IMR-90 (cell line): Measurements from ENCODE around the gene TUBGCP6. TPM values are rescaled to one million over a fixed set of nuclear protein-coding genes. Genes with fewer than 3 reads are reported as not detected.

Source experiments
- ATAC-seq: fragments of 200-7000 bp; cut with Tn5 transposase; 2 replicates; pipeline ENCODE4 v1.9.1; 2020; ENCODE audit warnings: low read depth, mild to moderate bottlenecking, moderate library complexity
- BruUV-seq: library from RNA; stranded (reverse); fragments of 400-500 nt; replicated peaks from 2 replicates; lab custom pipeline; 2021; lab: Mats Ljungman, UMichigan
- CTCF ChIA-PET: fragments of 300-600 bp; formaldehyde crosslinking; extraction: SDS; loops from one replicate; lab custom pipeline; 2021; ENCODE audit warnings: antibody characterized with exemption; lab: Yijun Ruan, JAX
- POLR2A ChIA-PET: fragments of 300-600 bp; sonication (Branson Sonifier 250); formaldehyde crosslinking; loops from one replicate; lab custom pipeline; 2022; ENCODE audit warnings: antibody characterized with exemption; ENCODE audit not compliant: unreplicated experiment; lab: Charles Lee
- DNase-seq: peaks from one replicate; pipeline ENCODE4 v3.0.0; 2013
- H2AFZ ChIP-seq: replicated peaks from 2 replicates; pipeline ENCODE3; 2013; ENCODE audit warnings: low read length, mild to moderate bottlenecking; ENCODE audit not compliant: poor library complexity
- H2AK5ac ChIP-seq: 2 replicates; pipeline ENCODE4 v1.6.1; 2013; ENCODE audit warnings: low read depth, low read length, inconsistent platforms
- H2AK9ac ChIP-seq: replicated peaks from 2 replicates; pipeline ENCODE3; 2013; ENCODE audit warnings: mild to moderate bottlenecking, low read depth, low read length, moderate library complexity; ENCODE audit not compliant: poor library complexity
- H2BK120ac ChIP-seq: 2 replicates; pipeline ENCODE4 v1.6.1; 2013; ENCODE audit warnings: low read depth, low read length, inconsistent platforms
- H2BK15ac ChIP-seq: 3 replicates; pipeline ENCODE4 v1.6.1; 2013; ENCODE audit warnings: low read depth, low read length, inconsistent platforms
- H2BK20ac ChIP-seq: 2 replicates; pipeline ENCODE4 v1.6.1; 2013; ENCODE audit warnings: low read depth, mild to moderate bottlenecking, inconsistent platforms, low read length, moderate library complexity
- H2BK5ac ChIP-seq: 2 replicates; pipeline ENCODE4 v1.6.1; 2013; ENCODE audit warnings: mild to moderate bottlenecking, low read depth, low read length, inconsistent platforms; ENCODE audit not compliant: poor library complexity, severe bottlenecking
- H3K14ac ChIP-seq: replicated peaks from 2 replicates; pipeline ENCODE4 v1.6.1; 2013; ENCODE audit warnings: low read depth, low read length, inconsistent platforms
- H3K18ac ChIP-seq: 2 replicates; pipeline ENCODE4 v1.6.1; 2013; ENCODE audit warnings: low read depth, low read length, control low read depth
- H3K23ac ChIP-seq: 2 replicates; pipeline ENCODE4 v1.6.1; 2013; ENCODE audit warnings: low read depth, low read length, inconsistent platforms
- H3K27ac ChIP-seq: 2 replicates; pipeline ENCODE4 v1.5.1; 2013; ENCODE audit warnings: mild to moderate bottlenecking, control low read depth, low read length; ENCODE audit not compliant: insufficient read depth
- H3K27me3 ChIP-seq: 2 replicates; pipeline ENCODE4 v1.6.1; 2013; ENCODE audit warnings: low read length; ENCODE audit not compliant: control insufficient read depth, insufficient read depth
- H3K36me3 ChIP-seq: 2 replicates; pipeline ENCODE4 v1.6.1; 2013; ENCODE audit warnings: low read length, mixed read lengths; ENCODE audit not compliant: control insufficient read depth, insufficient read depth
- H3K4ac ChIP-seq: 2 replicates; pipeline ENCODE4 v1.6.1; 2013; ENCODE audit warnings: low read depth, low read length, inconsistent platforms
- H3K4me1 ChIP-seq: 2 replicates; pipeline ENCODE4 v1.6.1; 2013; ENCODE audit warnings: low read length, mixed read lengths; ENCODE audit not compliant: control insufficient read depth, insufficient read depth
- H3K4me2 ChIP-seq: 2 replicates; pipeline ENCODE4 v1.6.1; 2013; ENCODE audit warnings: low read depth, mild to moderate bottlenecking, control low read depth, low read length, moderate library complexity
- H3K4me3 ChIP-seq: 2 replicates; pipeline ENCODE4 v1.5.1; 2013; ENCODE audit warnings: low read depth, mild to moderate bottlenecking, control low read depth, low read length, moderate library complexity; ENCODE audit not compliant: insufficient read depth
- H3K56ac ChIP-seq: 2 replicates; pipeline ENCODE4 v1.6.1; 2013; ENCODE audit warnings: low read length, inconsistent platforms; ENCODE audit not compliant: insufficient read depth; ENCODE audit errors: extremely low read depth
- H3K79me1 ChIP-seq, 2 experiments: 2 replicates each; pipeline ENCODE4 v1.6.1; 2013; ENCODE audit warnings: low read length in 2 of 2, inconsistent platforms in 1 of 2, low read depth in 1 of 2
- H3K9ac ChIP-seq: 2 replicates; pipeline ENCODE4 v1.6.1; 2013; ENCODE audit warnings: low read depth, low read length, control low read depth
- H3K9me1 ChIP-seq: 2 replicates; pipeline ENCODE4 v1.6.1; 2013; ENCODE audit warnings: low read length, inconsistent platforms; ENCODE audit not compliant: insufficient read depth
- H3K9me3 ChIP-seq: 2 replicates; pipeline ENCODE4 v1.6.1; 2013; ENCODE audit warnings: low read length; ENCODE audit not compliant: control insufficient read depth, insufficient read depth
- H4K20me1 ChIP-seq: 2 replicates; pipeline ENCODE4 v1.6.1; 2013; ENCODE audit warnings: low read length, inconsistent platforms; ENCODE audit not compliant: insufficient read depth
- H4K5ac ChIP-seq: 2 replicates; pipeline ENCODE4 v1.6.1; 2013; ENCODE audit warnings: mild to moderate bottlenecking, low read depth, low read length, control low read depth
- H4K8ac ChIP-seq, 2 experiments: 2 replicates each; pipeline ENCODE4 v1.6.1; 2013; ENCODE audit warnings: low read depth in 2 of 2, low read length in 2 of 2, control low read depth in 1 of 2, inconsistent platforms in 1 of 2
- H4K91ac ChIP-seq: 2 replicates; pipeline ENCODE4 v1.6.1; 2013; ENCODE audit warnings: low read depth, low read length, inconsistent platforms; ENCODE audit not compliant: insufficient read depth
- BHLHE40 ChIP-seq: fragments of 150-350 bp; IDR thresholded peaks from 2 replicates; pipeline ENCODE4 v1.6.1; 2016; ENCODE audit warnings: mild to moderate bottlenecking, low read depth, low read length
- CEBPB ChIP-seq: IDR thresholded peaks from 2 replicates; pipeline ENCODE4 v1.6.1; 2012; ENCODE audit warnings: low read depth, low read length, improper control_type of control experiment
- CHD1 ChIP-seq: IDR thresholded peaks from 2 replicates; pipeline ENCODE4 v1.6.1; 2012; ENCODE audit warnings: low read depth, low read length, improper control_type of control experiment
- CTCF ChIP-seq: conservative IDR thresholded peaks from 2 replicates; pipeline ENCODE4 v1.5.1; 2012; ENCODE audit warnings: mild to moderate bottlenecking, low read depth, low read length, improper control_type of control experiment
- ELK1 ChIP-seq: fragments of 150-350 bp; IDR thresholded peaks from 2 replicates; pipeline ENCODE4 v1.6.1; 2016; ENCODE audit warnings: low read depth, mild to moderate bottlenecking, low read length, moderate library complexity, borderline replicate concordance
- FOS ChIP-seq: fragments of 150-350 bp; IDR thresholded peaks from 2 replicates; pipeline ENCODE4 v1.6.1; 2016; ENCODE audit warnings: low read depth, low read length
- MAFK ChIP-seq: IDR thresholded peaks from 2 replicates; pipeline ENCODE4 v1.6.1; 2012; ENCODE audit warnings: low read depth, low read length, improper control_type of control experiment
- MAZ ChIP-seq: IDR thresholded peaks from 2 replicates; pipeline ENCODE4 v1.6.1; 2012; ENCODE audit warnings: low read depth, mild to moderate bottlenecking, low read length, improper control_type of control experiment, moderate library complexity, borderline replicate concordance
- MXI1 ChIP-seq: IDR thresholded peaks from 2 replicates; pipeline ENCODE4 v1.6.1; 2012; ENCODE audit warnings: low read depth, mild to moderate bottlenecking, low read length, moderate library complexity, borderline replicate concordance
- POLR2A ChIP-seq: IDR thresholded peaks from 2 replicates; pipeline ENCODE4 v1.6.1; 2012; ENCODE audit warnings: mild to moderate bottlenecking, low read depth, low read length
- RAD21 ChIP-seq: IDR thresholded peaks from 2 replicates; pipeline ENCODE4 v1.6.1; 2012; ENCODE audit warnings: low read length, improper control_type of control experiment
- RCOR1 ChIP-seq: IDR thresholded peaks from 2 replicates; pipeline ENCODE4 v1.6.1; 2012; ENCODE audit warnings: mild to moderate bottlenecking, low read length, improper control_type of control experiment; ENCODE audit not compliant: insufficient replicate concordance
- RFX5 ChIP-seq: IDR thresholded peaks from 2 replicates; pipeline ENCODE4 v1.8.0; 2012; ENCODE audit warnings: low read depth, mild to moderate bottlenecking, low read length, moderate library complexity
- SMC3 ChIP-seq: fragments of 150-350 bp; IDR thresholded peaks from 2 replicates; pipeline ENCODE4 v1.6.1; 2016; ENCODE audit warnings: low read depth, mild to moderate bottlenecking, antibody characterized with exemption, low read length, moderate library complexity
- USF2 ChIP-seq: fragments of 150-350 bp; IDR thresholded peaks from 2 replicates; pipeline ENCODE4 v1.6.1; 2017; ENCODE audit warnings: mild to moderate bottlenecking, antibody characterized with exemption, low read length, low read depth
- WGBS, 2 experiments: methylation state at CpG; one replicate each; pipeline versions ENCODE4 v1.1.5 to v1.1.7; 2013; ENCODE audit warnings: missing lambda C conversion rate in 2 of 2; ENCODE audit not compliant: insufficient read length in 1 of 2; ENCODE audit errors: extremely low coverage in 2 of 2; 5-methylcytosine and 5-hydroxymethylcytosine counted together
- dilution Hi-C: fragments of 300-500 bp; cut with HindIII; formaldehyde crosslinking; loops from one replicate; pipeline ENCODE4 v1.14.3; 2018; ENCODE audit warnings: low sequenced_read_pairs; ENCODE audit not compliant: unreplicated experiment
- in situ Hi-C: fragments of 300-500 bp; cut with MboI; formaldehyde crosslinking; loops from 3 replicates; pipeline ENCODE4 v1.14.3; 2019; ENCODE audit warnings: low sequenced_read_pairs, inconsistent platforms, mixed read lengths
- intact Hi-C: fragments of 100-400 bp; cut with micrococcal nuclease; formaldehyde crosslinking; loops from 2 replicates; pipeline ENCODE4 v1.10.0; 2022
- polyA plus RNA-seq, 3 experiments: library from polyadenylated mRNA; depleted of rRNA; stranded (reverse); fragments of >200 nt; gene quantifications; 2 replicates each; pipeline ENCODE4 v1.2.3, GENCODE V29; 2012; ENCODE audit warnings: low replicate concordance in 1 of 3
- total RNA-seq: library from RNA; depleted of rRNA; stranded (reverse); fragments of >200 nt; gene quantifications from 2 replicates; pipeline ENCODE4 v1.2.3, GENCODE V29; 2012

The TUBGCP6 gene
- total and polyA plus RNA-seq, 2 of the 4 experiments (the other 2 are of a cell fraction): 10.8 to 28.6 TPM

GRCh38 chr22:50226063-50226874, 18.6 kb downstream of the TUBGCP6 start:
- Histone ChIP-seq H3K18ac (no peak overlapping the region), H2AK9ac (no peak overlapping the region), H2AFZ (no peak overlapping the region), H3K36me3 (peaks cover 60% of the 10 kb centered on the region), H3K79me1 (peaks cover 0 to 18% of the 10 kb centered on the region in 2 experiments; a peak in 1 of 4 replicates), H2BK5ac (no peak overlapping the region), H3K27me3 (no peaks in the 10 kb centered on the region), H3K56ac (no peak overlapping the region), H2BK15ac (no peak overlapping the region), H4K8ac (no peak overlapping the region), H3K23ac (no peak overlapping the region), H3K4me2 (no peak overlapping the region), H3K9me3 (no peaks in the 10 kb centered on the region), H3K9ac (no peak overlapping the region), H3K4ac (no peak overlapping the region), H3K14ac (no peak overlapping the region), H2BK120ac (no peak overlapping the region), H2AK5ac (no peak overlapping the region), H3K27ac (no peak overlapping the region), H2BK20ac (no peak overlapping the region), H3K4me3 (no peak overlapping the region), H4K91ac (no peak overlapping the region), H4K20me1 (no peaks in the 10 kb centered on the region; the same call in 1 of the 2 replicates), H4K5ac (no peak overlapping the region), H3K9me1 (peaks cover 3% of the 10 kb centered on the region; the same call in 1 of the 2 replicates), H3K4me1 (no peaks in the 10 kb centered on the region)
- DNase-seq: no peak
- in situ Hi-C loops: no loop called here
- dilution Hi-C loops: no loop called here
- ChIA-PET CTCF (no interaction called here), POLR2A (no interaction called here)
- no peak for ATAC-seq
- no TSS peak for BruUV-seq
- intact Hi-C loops: no loop called here
- 92% methylated on average over 10 of the region's 31 CpGs; no CpG with 5 or more reads in 1 of the 2 experiments for WGBS, 2 experiments
- TF ChIP-seq MAFK (no peak), ELK1 (no peak), FOS (no peak), MXI1 (no peak), CTCF (no peak), SMC3 (no peak), RAD21 (no peak), USF2 (no peak), CEBPB (no peak), CHD1 (no peak), RCOR1 (no peak), MAZ (no peak), BHLHE40 (no peak), RFX5 (no peak), POLR2A (no peak)
